Right atrium auricular region (tissue), 2 donors: ENCODE measurements around the gene RNF43. TPM values are rescaled to one million over a fixed set of nuclear protein-coding genes. Genes with fewer than 3 reads are reported as not detected.

Source experiments
- DNase-seq: peaks from one replicate; pipeline ENCODE4 v3.0.0-alpha.2; 2019; ENCODE audit warnings: low spot score
- H3K27ac ChIP-seq, 2 donors: fragments of 200-600 bp; sonication (generic); 1 replicate in 1 of 2; 2 replicates in 1 of 2; pipeline ENCODE4 v1.5.1; 2016 to 2019
- H3K27me3 ChIP-seq, 2 donors: fragments of 200-600 bp; sonication (generic); one replicate each; pipeline versions ENCODE4 v1.5.1 to v1.6.0; 2017 to 2019
- H3K36me3 ChIP-seq: fragments of 200-600 bp; sonication (generic); one replicate; pipeline ENCODE4 v1.5.1; 2016
- H3K4me1 ChIP-seq, 2 donors: fragments of 200-600 bp; sonication (generic); one replicate each; pipeline versions ENCODE4 v1.5.1 to v1.6.0; 2017 to 2019
- H3K4me3 ChIP-seq, 2 donors: fragments of 200-600 bp; sonication (generic); 1 replicate in 1 of 2; 2 replicates in 1 of 2; pipeline ENCODE4 v1.5.1; 2017 to 2019; ENCODE audit warnings: mild to moderate bottlenecking in 1 of 2, moderate library complexity in 1 of 2
- H3K9me3 ChIP-seq, 2 donors: fragments of 200-600 bp; sonication (generic); one replicate each; pipeline ENCODE4 v1.5.1; 2019
- total RNA-seq, 2 donors: library from RNA; depleted of rRNA; stranded (reverse); fragments of >200 nt; gene quantifications; one replicate each; pipeline ENCODE4 v1.1.0, GENCODE V29; 2016
- TF ChIP-seq, protein P1 (sequence below), 2 donors: fragments of 200-600 bp; sonication (generic); IDR thresholded peaks; one replicate each; pipeline ENCODE4 v1.5.1; 2019; ENCODE audit warnings: antibody characterized with exemption in 2 of 2

Gene RNF43
- total RNA-seq, 2 donors from 2014 or later = 4.4 to 5.5 TPM

DNA sequence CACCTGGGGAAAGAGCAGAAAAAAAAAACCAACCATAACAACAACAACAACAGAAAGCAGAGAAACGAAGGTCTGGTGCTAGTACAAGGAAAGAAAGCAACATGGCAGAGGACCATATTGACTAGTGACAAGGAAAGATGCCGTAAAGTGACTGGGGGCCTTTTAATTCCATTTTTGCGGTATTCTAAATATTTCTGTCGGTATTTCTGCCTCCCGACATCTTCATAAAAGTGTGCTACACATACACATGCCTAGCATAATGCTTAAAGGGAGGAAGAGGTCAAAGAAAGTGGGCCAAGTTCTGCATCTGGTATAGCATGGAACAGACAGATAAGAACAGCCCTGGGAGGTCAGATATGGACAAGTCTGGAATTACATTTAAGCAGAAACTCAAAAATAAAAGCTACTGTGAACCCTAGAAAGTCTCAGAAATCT, 19.5 kb upstream of the RNF43 start:
- Histone ChIP-seq H3K4me3 (no peak overlapping the region), H3K4me1 (no peaks in the 10 kb centered on the region), H3K9me3 (no peaks in the 10 kb centered on the region), H3K27me3 (no peaks in the 10 kb centered on the region), H3K36me3 (no peaks in the 10 kb centered on the region), H3K27ac (no peak overlapping the region)
- no peak for DNase-seq
- TF ChIP-seq, protein P1, sequence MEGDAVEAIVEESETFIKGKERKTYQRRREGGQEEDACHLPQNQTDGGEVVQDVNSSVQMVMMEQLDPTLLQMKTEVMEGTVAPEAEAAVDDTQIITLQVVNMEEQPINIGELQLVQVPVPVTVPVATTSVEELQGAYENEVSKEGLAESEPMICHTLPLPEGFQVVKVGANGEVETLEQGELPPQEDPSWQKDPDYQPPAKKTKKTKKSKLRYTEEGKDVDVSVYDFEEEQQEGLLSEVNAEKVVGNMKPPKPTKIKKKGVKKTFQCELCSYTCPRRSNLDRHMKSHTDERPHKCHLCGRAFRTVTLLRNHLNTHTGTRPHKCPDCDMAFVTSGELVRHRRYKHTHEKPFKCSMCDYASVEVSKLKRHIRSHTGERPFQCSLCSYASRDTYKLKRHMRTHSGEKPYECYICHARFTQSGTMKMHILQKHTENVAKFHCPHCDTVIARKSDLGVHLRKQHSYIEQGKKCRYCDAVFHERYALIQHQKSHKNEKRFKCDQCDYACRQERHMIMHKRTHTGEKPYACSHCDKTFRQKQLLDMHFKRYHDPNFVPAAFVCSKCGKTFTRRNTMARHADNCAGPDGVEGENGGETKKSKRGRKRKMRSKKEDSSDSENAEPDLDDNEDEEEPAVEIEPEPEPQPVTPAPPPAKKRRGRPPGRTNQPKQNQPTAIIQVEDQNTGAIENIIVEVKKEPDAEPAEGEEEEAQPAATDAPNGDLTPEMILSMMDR (IDR thresholded peaks at IDR 0.05) = no peak

DNA sequence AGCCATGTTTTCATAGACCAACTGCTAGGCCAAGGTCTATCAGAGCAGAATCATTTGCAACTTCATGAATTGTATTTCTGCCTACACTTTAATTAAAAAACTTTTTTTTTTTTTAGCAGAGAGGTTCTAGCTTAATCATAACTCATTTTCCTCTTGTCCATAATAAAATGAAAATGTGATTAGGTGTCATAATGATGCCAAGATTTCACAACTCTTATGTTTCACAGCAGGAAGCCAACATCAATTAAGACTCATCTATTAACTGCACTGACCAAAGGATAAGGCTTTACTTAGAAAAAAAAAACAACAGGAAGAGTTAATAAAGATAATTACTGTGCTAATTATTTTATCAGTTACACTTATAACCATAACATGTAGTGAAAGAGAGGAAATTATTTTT, 18.9 kb upstream of the RNF43 start:
- Histone ChIP-seq H3K4me3 (no peak overlapping the region), H3K36me3 (no peaks in the 10 kb centered on the region), H3K9me3 (no peaks in the 10 kb centered on the region), H3K27ac (no peak overlapping the region), H3K27me3 (no peaks in the 10 kb centered on the region), H3K4me1 (no peaks in the 10 kb centered on the region)
- TF ChIP-seq, protein P1 (IDR thresholded peaks at IDR 0.05) = no peak
- no peak for DNase-seq

GRCh38 chr17:58432806-58433573, 15.7 kb upstream of the RNF43 start:
- Histone ChIP-seq H3K36me3 (no peaks in the 10 kb centered on the region), H3K4me3 (no peak overlapping the region), H3K9me3 (no peaks in the 10 kb centered on the region), H3K27me3 (no peaks in the 10 kb centered on the region), H3K4me1 (no peaks in the 10 kb centered on the region), H3K27ac (no peak overlapping the region)
- no peak for DNase-seq
- TF ChIP-seq, protein P1 (IDR thresholded peaks at IDR 0.05) = no peak

GRCh38 chr17:58427807-58428206, 10.5 kb upstream of the RNF43 start:
- no peak for DNase-seq
- Histone ChIP-seq H3K4me3 (no peak overlapping the region), H3K27me3 (no peaks in the 10 kb centered on the region), H3K9me3 (no peaks in the 10 kb centered on the region), H3K4me1 (no peaks in the 10 kb centered on the region), H3K27ac (no peak overlapping the region), H3K36me3 (no peaks in the 10 kb centered on the region)
- TF ChIP-seq, protein P1 (IDR thresholded peaks at IDR 0.05) = no peak

DNA sequence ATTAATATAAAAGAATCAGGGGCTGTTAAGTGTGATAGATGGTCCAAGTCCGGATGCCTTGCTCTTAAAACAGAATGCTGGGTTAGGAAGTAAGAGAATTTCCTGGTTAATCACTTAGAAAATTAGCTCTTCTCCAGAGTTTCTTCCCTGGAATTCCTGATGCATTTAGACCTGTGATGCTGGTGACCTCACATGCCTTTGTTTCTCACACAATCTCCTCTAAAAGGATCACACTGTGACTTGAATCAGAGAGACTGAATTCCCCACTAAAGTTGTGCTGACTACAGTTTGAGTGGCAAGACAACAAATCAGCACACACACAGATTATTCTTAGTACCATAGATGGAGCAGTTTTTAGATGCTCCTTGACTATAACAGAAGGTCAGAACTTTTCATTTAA, 4.4 kb upstream of the RNF43 start:
- Histone ChIP-seq H3K27me3 (no peaks in the 10 kb centered on the region), H3K4me3 (no peak overlapping the region), H3K4me1 (peaks cover 0 to 3% of the 10 kb centered on the region in 2 donors), H3K9me3 (no peaks in the 10 kb centered on the region), H3K27ac (no peak overlapping the region), H3K36me3 (no peaks in the 10 kb centered on the region)
- no peak for DNase-seq
- TF ChIP-seq, protein P1 (IDR thresholded peaks at IDR 0.05) = no peak

- TF ChIP-seq, protein P1 (IDR thresholded peaks at IDR 0.05) = no peak
- H3K27me3 ChIP-seq = no peaks in the 10 kb centered on the region
- H3K9me3 ChIP-seq = no peaks in the 10 kb centered on the region
- no peaks in the 10 kb centered on the region for H3K36me3 ChIP-seq
- no peak for DNase-seq
- no peak overlapping the region for H3K27ac ChIP-seq
- no peak overlapping the region for H3K4me3 ChIP-seq
- H3K4me1 ChIP-seq = peaks cover 0 to 3% of the 10 kb centered on the region in 2 donors
Measured at GRCh38 chr17:58420827-58421226, 3.5 kb upstream of the RNF43 start.
